Esophagus muscularis mucosa (tissue), 3 donors: ENCODE results near the gene TANGO6.

Source experiments
- CTCF ChIP-seq, 3 experiments: fragments of 200-600 bp in 2 of 3; fragments of 450-650 bp in 1 of 3; sonication (generic) in 2 of 3; IDR thresholded peaks; one replicate each; pipeline ENCODE4 v1.5.1; 2017 to 2019; ENCODE audit warnings: antibody characterized with exemption in 3 of 3, mild to moderate bottlenecking in 2 of 3, moderate library complexity in 1 of 3
- POLR2A ChIP-seq: fragments of 450-650 bp; IDR thresholded peaks from one replicate; pipeline ENCODE4 v1.6.1; 2017; ENCODE audit warnings: antibody characterized with exemption, moderate library complexity, mild to moderate bottlenecking, low read depth
- POLR2AphosphoS5 ChIP-seq, 2 donors: sonication (generic); formaldehyde crosslinking; IDR thresholded peaks; one replicate each; pipeline ENCODE4 v1.6.1; 2017; ENCODE audit warnings: antibody characterized with exemption in 2 of 2

DNA sequence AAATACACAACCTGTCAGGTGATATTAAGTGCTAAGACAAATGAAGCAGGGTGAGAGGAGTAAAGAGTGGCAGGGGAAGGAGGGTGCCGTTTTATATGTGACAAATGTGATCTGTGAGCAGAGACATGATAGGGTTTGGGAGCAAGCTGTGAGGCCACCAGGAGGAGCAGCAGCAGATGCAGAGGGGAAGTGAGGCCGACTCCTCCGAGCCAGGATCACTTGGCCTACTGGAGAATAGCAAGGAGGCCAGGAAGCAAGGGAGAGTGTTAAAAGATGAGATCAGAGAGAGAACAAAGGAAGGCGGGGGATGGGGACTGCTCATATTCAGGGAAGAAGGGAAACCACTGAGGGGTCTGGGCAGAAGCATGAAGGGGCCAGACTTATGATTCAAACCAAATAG is 129.4 kb downstream of the TANGO6 start:
- TF ChIP-seq POLR2A (no peak), CTCF (IDR thresholded peaks at IDR 0.05) (no peak), POLR2AphosphoS5 (IDR thresholded peaks at IDR 0.05) (no peak)
